Endothelial cell of umbilical vein (primary cell): ENCODE data around the gene NCAPG2. TPM values are rescaled to one million over a fixed set of nuclear protein-coding genes. Genes with fewer than 3 reads are reported as not detected.

Experiments used
- BruUV-seq: library from RNA; stranded (reverse); fragments of 400-500 nt; replicated peaks from 2 replicates; lab custom pipeline; 2021; lab: Mats Ljungman, UMichigan
- CTCF ChIA-PET: fragments of 300-600, 350-600 bp; sonication (Branson Sonifier 250); formaldehyde crosslinking; loops from one replicate; lab custom pipeline; 2021; ENCODE audit warnings: antibody characterized with exemption, inconsistent platforms; lab: Charles Lee
- POLR2A ChIA-PET: fragments of 300-600, 350-600 bp; sonication (Branson Sonifier 250); formaldehyde crosslinking; loops from one replicate; lab custom pipeline; 2021; ENCODE audit warnings: antibody characterized with exemption, inconsistent platforms; lab: Charles Lee
- DNase-seq: peaks from one replicate; pipeline ENCODE4 v3.0.0-alpha.2; 2011; ENCODE audit warnings: low read depth, low spot score
- FAIRE-seq: peaks from 2 replicates; lab custom pipeline; 2011; peaks lifted over from hg19 to GRCh38; lab: Jason Lieb, UNC
- H2AFZ ChIP-seq: 2 replicates; pipeline ENCODE4 v1.6.0; 2012; ENCODE audit warnings: low read depth, low read length, control low read depth, inconsistent platforms
- H3K27ac ChIP-seq: 2 replicates; pipeline ENCODE4 v1.5.1; 2011; ENCODE audit warnings: low read depth, mild to moderate bottlenecking, control low read depth, low read length, moderate library complexity; ENCODE audit not compliant: insufficient read depth
- H3K27me3 ChIP-seq, 2 experiments: 2 replicates each; pipeline versions ENCODE4 v1.6.0 to v1.6.1; 2011; ENCODE audit warnings: low read length in 2 of 2, mixed read lengths in 1 of 2; ENCODE audit not compliant: control insufficient read depth in 2 of 2, insufficient read depth in 2 of 2
- H3K36me3 ChIP-seq, 2 experiments: 2 replicates in 1 of 2; 3 replicates in 1 of 2; pipeline ENCODE4 v1.5.1; 2011; ENCODE audit warnings: low read length in 2 of 2, mild to moderate bottlenecking in 1 of 2, moderate library complexity in 1 of 2; ENCODE audit not compliant: control insufficient read depth in 2 of 2, insufficient read depth in 2 of 2; ENCODE audit errors: extremely low read depth in 1 of 2
- H3K4me1 ChIP-seq: 3 replicates; pipeline ENCODE4 v1.5.1; 2011; ENCODE audit warnings: mild to moderate bottlenecking, low read length; ENCODE audit not compliant: control insufficient read depth, insufficient read depth; ENCODE audit errors: extremely low read depth
- H3K4me2 ChIP-seq: 2 replicates; pipeline ENCODE4 v1.6.1; 2011; ENCODE audit warnings: low read length, control low read depth, mixed read lengths; ENCODE audit not compliant: insufficient read depth
- H3K4me3 ChIP-seq, 3 experiments: fragments of 200-600 bp in 1 of 3; sonication (generic), shearing (Covaris generic) in 1 of 3; replicated peaks in 1 of 3; 2 replicates each; pipeline ENCODE4 v1.5.1; 2011 to 2016; ENCODE audit warnings: control low read depth in 3 of 3, low read length in 3 of 3, mild to moderate bottlenecking in 2 of 3, inconsistent platforms in 1 of 3, low read depth in 1 of 3, moderate library complexity in 1 of 3; ENCODE audit not compliant: insufficient read depth in 1 of 3
- H3K79me2 ChIP-seq: 2 replicates; pipeline ENCODE4 v1.6.0; 2012; ENCODE audit warnings: low read length, inconsistent platforms; ENCODE audit not compliant: control insufficient read depth, insufficient read depth
- H3K9ac ChIP-seq: replicated peaks from 2 replicates; pipeline ENCODE3; 2011; ENCODE audit warnings: low read length, control low read depth; ENCODE audit not compliant: insufficient read depth; ENCODE audit errors: extremely low read depth
- H3K9me1 ChIP-seq: replicated peaks from 3 replicates; pipeline ENCODE4 v1.6.0; 2011; ENCODE audit warnings: mild to moderate bottlenecking, low read length; ENCODE audit not compliant: control insufficient read depth, insufficient read depth; ENCODE audit errors: extremely low read depth
- H3K9me3 ChIP-seq: replicated peaks from 2 replicates; pipeline ENCODE4 v1.5.1; 2012; ENCODE audit warnings: low read length, inconsistent platforms; ENCODE audit not compliant: control insufficient read depth, insufficient read depth
- H4K20me1 ChIP-seq: replicated peaks from 2 replicates; pipeline ENCODE3; 2011; ENCODE audit warnings: mild to moderate bottlenecking, low read length; ENCODE audit not compliant: control insufficient read depth, insufficient read depth; ENCODE audit errors: extremely low read depth
- CTCF ChIP-seq, 2 donors: IDR thresholded peaks; 1 replicate in 1 of 2; 2 replicates in 1 of 2; pipeline ENCODE4 v1.5.1; 2011; ENCODE audit warnings: low read length in 2 of 2, mild to moderate bottlenecking in 2 of 2, moderate library complexity in 2 of 2, control low read depth in 1 of 2, inconsistent platforms in 1 of 2, low read depth in 1 of 2; ENCODE audit not compliant: insufficient read depth in 1 of 2; ENCODE audit errors: extremely low read depth in 1 of 2
- EZH2 ChIP-seq: IDR thresholded peaks from 2 replicates; pipeline ENCODE4 v1.6.1; 2012; ENCODE audit warnings: borderline replicate concordance, low read depth, mild to moderate bottlenecking, moderate library complexity, low read length, inconsistent platforms; ENCODE audit not compliant: severe bottlenecking
- FOS ChIP-seq: IDR thresholded peaks from 2 replicates; pipeline ENCODE4 v1.6.1; 2011; ENCODE audit warnings: mild to moderate bottlenecking, low read length, moderate library complexity, borderline replicate concordance; ENCODE audit not compliant: insufficient read depth
- MAX ChIP-seq: IDR thresholded peaks from 2 replicates; pipeline ENCODE4 v1.6.1; 2011; ENCODE audit not compliant: insufficient read depth, insufficient read length
- MYC ChIP-seq: IDR thresholded peaks from one replicate; pipeline ENCODE4 v1.6.1; 2011; ENCODE audit warnings: mild to moderate bottlenecking, low read depth, low read length
- POLR2A ChIP-seq: IDR thresholded peaks from 2 replicates; pipeline ENCODE4 v1.6.1; 2012; ENCODE audit warnings: low read depth, mild to moderate bottlenecking, control low read depth, low read length
- POLR2AphosphoS5 ChIP-seq: IDR thresholded peaks from 2 replicates; pipeline ENCODE4 v1.6.1; 2012; ENCODE audit warnings: low read depth, mild to moderate bottlenecking, control low read depth, low read length, moderate library complexity; ENCODE audit not compliant: insufficient read depth
- dilution Hi-C: fragments of 300-500 bp; cut with MboI; formaldehyde crosslinking; loops from one replicate; pipeline ENCODE4 v1.15.0; 2019; ENCODE audit warnings: low sequenced_read_pairs; ENCODE audit not compliant: extremely low pct_ligation_motif_present
- intact Hi-C: fragments of 100-400 bp; cut with micrococcal nuclease; formaldehyde crosslinking; loops from one replicate; pipeline ENCODE4 v1.10.0; 2022
- polyA plus RNA-seq, 4 experiments: library from polyadenylated mRNA; depleted of rRNA in 3 of 4; stranded (reverse) in 3 of 4; unstranded in 1 of 4; fragments of >200 nt; gene quantifications; 2 replicates each; pipeline versions ENCODE4 v1.2.1 to v1.2.3, GENCODE V29; 2011 to 2012; ENCODE audit warnings: missing spikeins in 1 of 4
- total RNA-seq: library from RNA; stranded (reverse); gene quantifications from 2 replicates; pipeline ENCODE4 v1.2.3, GENCODE V29; 2021

The NCAPG2 gene
- total and polyA plus RNA-seq, 2 donors (not counting 3 experiments of a cell fraction or from before 2014, with no cell fraction given) = 19.2 to 62.3 TPM

- Histone ChIP-seq H3K36me3 (peaks cover 6 to 10% of the 10 kb centered on the region in 2 experiments), H3K9me3 (no peaks in the 10 kb centered on the region), H3K27ac (no peak overlapping the region), H3K4me2 (no peak overlapping the region), H2AFZ (no peak overlapping the region), H3K9me1 (no peaks in the 10 kb centered on the region), H3K27me3 (no peaks in the 10 kb centered on the region), H3K9ac (no peak overlapping the region), H3K4me1 (peaks cover 16% of the 10 kb centered on the region), H3K79me2 (peaks cover 13% of the 10 kb centered on the region), H4K20me1 (no peaks in the 10 kb centered on the region), H3K4me3 (no peak overlapping the region)
- DNase-seq = no peak
- BruUV-seq = no TSS peak
- FAIRE-seq = no peak
- no peak for TF ChIP-seq EZH2
- TF ChIP-seq MAX = no peak
- dilution Hi-C loops = no loop called here
- ChIA-PET CTCF (interaction anchor here (1.3 to 1.5 kb wide), 3 partner anchors 16 to 331 kb away, joined by 3 to 7 read pairs (median 3); no protein-coding TSS in a partner anchor), POLR2A (no interaction called here)
- intact Hi-C loops = loop anchor here (5.0 kb wide), 1 partner anchor 1214 kb away; no protein-coding TSS in a partner anchor
Observed at GRCh38 chr7:158645842-158646241, 58.8 kb downstream of the NCAPG2 start.

- no peaks in the 10 kb centered on the region for H3K9me3 ChIP-seq
- no peaks in the 10 kb centered on the region for H3K4me1 ChIP-seq
- CTCF ChIA-PET = interaction anchor here (0.7 kb wide), 1 partner anchor 335 kb away, joined by 3 read pairs; no protein-coding TSS in a partner anchor
- no peak overlapping the region for H2AFZ ChIP-seq
- BruUV-seq = no TSS peak
- H3K79me2 ChIP-seq = no peaks in the 10 kb centered on the region
- H3K9me1 ChIP-seq = no peaks in the 10 kb centered on the region
- dilution Hi-C loops = no loop called here
- no peaks in the 10 kb centered on the region for H3K27me3 ChIP-seq
- peaks cover 6 to 10% of the 10 kb centered on the region in 2 experiments for H3K36me3 ChIP-seq
- H3K4me3 ChIP-seq = no peak overlapping the region
- POLR2A ChIA-PET = no interaction called here
- intact Hi-C loops = no loop called here
- no peak for TF ChIP-seq MYC
- no peak for TF ChIP-seq POLR2AphosphoS5
- no peak for TF ChIP-seq CTCF (IDR thresholded peaks at IDR 0.05; ENCODE audit: extremely low read depth in 1 of 2, insufficient read depth in 1 of 2, low read depth in 1 of 2, low read length in 2 of 2)
- TF ChIP-seq EZH2 = no peak
- no peak for TF ChIP-seq MAX
- no peak for TF ChIP-seq FOS
- TF ChIP-seq POLR2A = no peak
- no peak for DNase-seq
- H3K4me2 ChIP-seq = no peak overlapping the region
- H4K20me1 ChIP-seq = no peaks in the 10 kb centered on the region
- FAIRE-seq = no peak
- H3K27ac ChIP-seq = no peak overlapping the region
- no peak overlapping the region for H3K9ac ChIP-seq
Observed at GRCh38 chr7:158642149-158642548, 62.5 kb downstream of the NCAPG2 start.
